ENCODE data around the gene CRACR2B.

Gene CRACR2B

GRCh38 chr11:833849-834311, 6.2 kb downstream of the CRACR2B start (continued):
- TF ChIP-seq ZNF175 (tag by site-specific recombination; IDR thresholded peaks at IDR 0.05): no peak
- TF ChIP-seq ZNF433 (tag by site-specific recombination; IDR thresholded peaks at IDR 0.05; ENCODE audit: low read depth): no peak
- TF ChIP-seq ZNF280D (tag by site-specific recombination; IDR thresholded peaks at IDR 0.05): no peak
- no peak for TF ChIP-seq MEIS1 (CRISPR knock-in tag; IDR thresholded peaks at IDR 0.05; ENCODE audit: borderline replicate concordance)
- no peak for TF ChIP-seq RBAK (tag by site-specific recombination; IDR thresholded peaks at IDR 0.05)
- no peak for TF ChIP-seq TCF7L2 (IDR thresholded peaks at IDR 0.05; ENCODE audit: borderline replicate concordance, low read depth, low read length)
- no peak for TF ChIP-seq ZSCAN16 (tag by site-specific recombination; IDR thresholded peaks at IDR 0.05)
- TF ChIP-seq ZNF791 (tag by site-specific recombination; IDR thresholded peaks at IDR 0.05): no peak
- TF ChIP-seq ZNF37A (tag by site-specific recombination; IDR thresholded peaks at IDR 0.05): no peak
- peak; percentile 60; the same call in 1 of the 2 replicates for TF ChIP-seq KLF9 (tag by site-specific recombination; IDR thresholded peaks at IDR 0.05; ENCODE audit: low read depth)
- no peak for TF ChIP-seq ZNF423 (tag by site-specific recombination; IDR thresholded peaks at IDR 0.05)

GRCh38 chr11:834371-835316, 6.9 kb downstream of the CRACR2B start:
- H3K4me1 ChIP-seq (ENCODE audit: control insufficient read depth, insufficient read depth, low read length): no peaks in the 10 kb centered on the region; the same call in 1 of the 2 replicates
- no peak overlapping the region for H3K27ac ChIP-seq (ENCODE audit: extremely low read depth, low read depth, low read length)
- CTCF ChIA-PET: interaction anchor here (0.7 to 1.0 kb wide), 2 partner anchors 18 to 60 kb away, joined by 3 to 4 read pairs; no protein-coding TSS in a partner anchor
- peak overlapping the region; percentile 9 for H3K4me3 ChIP-seq (ENCODE audit: low read depth, low read length)
- H3K36me3 ChIP-seq (ENCODE audit: control insufficient read depth in 2 of 2, insufficient read depth in 1 of 2, low read length in 2 of 2): peaks cover 0 to 49% of the 10 kb centered on the region in 2 experiments; a peak in 1 of 3 replicates
- H3K9me3 ChIP-seq (ENCODE audit: control insufficient read depth, insufficient read depth, low read depth, low read length): no peaks in the 10 kb centered on the region
- POLR2A ChIA-PET: interaction anchor here (1.0 to 15.0 kb wide), 7 partner anchors 7 to 38 kb away, joined by 3 to 202 read pairs (median 4); partner anchors contain the start of genes PNPLA2, POLR2L, RPLP2 and TSPAN4
- TF ChIP-seq ZNF777 (tag by site-specific recombination; IDR thresholded peaks at IDR 0.05; ENCODE audit: borderline replicate concordance): no peak
- TF ChIP-seq SP2 (tag by site-specific recombination; IDR thresholded peaks at IDR 0.05): peak; percentile 37
- TF ChIP-seq GLIS1 (tag by site-specific recombination; IDR thresholded peaks at IDR 0.05): peak; percentile 25; the same call in 1 of the 2 replicates
- TF ChIP-seq ZFP41 (tag by site-specific recombination; IDR thresholded peaks at IDR 0.05; ENCODE audit: borderline replicate concordance): no peak
- peak; percentile 76 for TF ChIP-seq GLIS2 (tag by site-specific recombination; IDR thresholded peaks at IDR 0.05)
- TF ChIP-seq KLF8 (tag by site-specific recombination; IDR thresholded peaks at IDR 0.05): peak; percentile 26
- TF ChIP-seq ZFHX2 (tag by site-specific recombination; conservative IDR thresholded peaks at IDR 0.05): peak; percentile 38; the same call in 1 of the 2 replicates
- TF ChIP-seq BCL11B (tag by site-specific recombination; IDR thresholded peaks at IDR 0.05; ENCODE audit: low read depth): 0 out of 2 replicates have a peak, but pooled peaks have one; percentile 2
- TF ChIP-seq ZNF132 (tag by site-specific recombination; IDR thresholded peaks at IDR 0.05; ENCODE audit: borderline replicate concordance): no peak
- TF ChIP-seq HIC1 (tag by site-specific recombination; IDR thresholded peaks at IDR 0.05): peak; percentile 81
- 0 out of 2 replicates have a peak, but pooled peaks have one; percentile 35 for TF ChIP-seq ZNF660 (tag by site-specific recombination; IDR thresholded peaks at IDR 0.05)
- no peak for TF ChIP-seq ZNF112 (tag by site-specific recombination; IDR thresholded peaks at IDR 0.05)
- TF ChIP-seq ZNF335 (tag by site-specific recombination; conservative IDR thresholded peaks at IDR 0.05): no peak
- 0 out of 2 replicates have a peak, but pooled peaks have one; percentile 10 for TF ChIP-seq BCL11A (tag by site-specific recombination; IDR thresholded peaks at IDR 0.05; ENCODE audit: low read depth)
- TF ChIP-seq ZIC2 (tag by site-specific recombination; IDR thresholded peaks at IDR 0.05): peak; percentile 68; the same call in 1 of the 2 replicates
- TF ChIP-seq ZNF362 (tag by site-specific recombination; IDR thresholded peaks at IDR 0.05): 0 out of 2 replicates have a peak, but pooled peaks have one; percentile 44

Data from HEK293 (cell line).